Endothelial cell of umbilical vein (primary cell): ENCODE results near the gene AKAP8L. TPM values are rescaled to one million over a fixed set of nuclear protein-coding genes. Genes with fewer than 3 reads are reported as not detected.

Experiments
- BruUV-seq: library from RNA; stranded (reverse); fragments of 400-500 nt; replicated peaks from 2 replicates; lab custom pipeline; 2021; lab: Mats Ljungman, UMichigan
- CTCF ChIA-PET: fragments of 300-600, 350-600 bp; sonication (Branson Sonifier 250); formaldehyde crosslinking; loops from one replicate; lab custom pipeline; 2021; ENCODE audit warnings: antibody characterized with exemption, inconsistent platforms; lab: Charles Lee
- POLR2A ChIA-PET: fragments of 300-600, 350-600 bp; sonication (Branson Sonifier 250); formaldehyde crosslinking; loops from one replicate; lab custom pipeline; 2021; ENCODE audit warnings: antibody characterized with exemption, inconsistent platforms; lab: Charles Lee
- DNase-seq: peaks from one replicate; pipeline ENCODE4 v3.0.0-alpha.2; 2011; ENCODE audit warnings: low read depth, low spot score
- FAIRE-seq: peaks from 2 replicates; lab custom pipeline; 2011; peaks lifted over from hg19 to GRCh38; lab: Jason Lieb, UNC
- H2AFZ ChIP-seq: 2 replicates; pipeline ENCODE4 v1.6.0; 2012; ENCODE audit warnings: low read depth, low read length, control low read depth, inconsistent platforms
- H3K27ac ChIP-seq: 2 replicates; pipeline ENCODE4 v1.5.1; 2011; ENCODE audit warnings: low read depth, mild to moderate bottlenecking, control low read depth, low read length, moderate library complexity; ENCODE audit not compliant: insufficient read depth
- H3K27me3 ChIP-seq, 2 experiments: 2 replicates each; pipeline versions ENCODE4 v1.6.0 to v1.6.1; 2011; ENCODE audit warnings: low read length in 2 of 2, mixed read lengths in 1 of 2; ENCODE audit not compliant: control insufficient read depth in 2 of 2, insufficient read depth in 2 of 2
- H3K36me3 ChIP-seq, 2 experiments: 2 replicates in 1 of 2; 3 replicates in 1 of 2; pipeline ENCODE4 v1.5.1; 2011; ENCODE audit warnings: low read length in 2 of 2, mild to moderate bottlenecking in 1 of 2, moderate library complexity in 1 of 2; ENCODE audit not compliant: control insufficient read depth in 2 of 2, insufficient read depth in 2 of 2; ENCODE audit errors: extremely low read depth in 1 of 2
- H3K4me1 ChIP-seq: 3 replicates; pipeline ENCODE4 v1.5.1; 2011; ENCODE audit warnings: mild to moderate bottlenecking, low read length; ENCODE audit not compliant: control insufficient read depth, insufficient read depth; ENCODE audit errors: extremely low read depth
- H3K4me2 ChIP-seq: 2 replicates; pipeline ENCODE4 v1.6.1; 2011; ENCODE audit warnings: low read length, control low read depth, mixed read lengths; ENCODE audit not compliant: insufficient read depth
- H3K4me3 ChIP-seq, 3 experiments: fragments of 200-600 bp in 1 of 3; sonication (generic), shearing (Covaris generic) in 1 of 3; replicated peaks in 1 of 3; 2 replicates each; pipeline ENCODE4 v1.5.1; 2011 to 2016; ENCODE audit warnings: control low read depth in 3 of 3, low read length in 3 of 3, mild to moderate bottlenecking in 2 of 3, inconsistent platforms in 1 of 3, low read depth in 1 of 3, moderate library complexity in 1 of 3; ENCODE audit not compliant: insufficient read depth in 1 of 3
- H3K79me2 ChIP-seq: 2 replicates; pipeline ENCODE4 v1.6.0; 2012; ENCODE audit warnings: low read length, inconsistent platforms; ENCODE audit not compliant: control insufficient read depth, insufficient read depth
- H3K9ac ChIP-seq: replicated peaks from 2 replicates; pipeline ENCODE3; 2011; ENCODE audit warnings: low read length, control low read depth; ENCODE audit not compliant: insufficient read depth; ENCODE audit errors: extremely low read depth
- H3K9me1 ChIP-seq: replicated peaks from 3 replicates; pipeline ENCODE4 v1.6.0; 2011; ENCODE audit warnings: mild to moderate bottlenecking, low read length; ENCODE audit not compliant: control insufficient read depth, insufficient read depth; ENCODE audit errors: extremely low read depth
- H3K9me3 ChIP-seq: replicated peaks from 2 replicates; pipeline ENCODE4 v1.5.1; 2012; ENCODE audit warnings: low read length, inconsistent platforms; ENCODE audit not compliant: control insufficient read depth, insufficient read depth
- H4K20me1 ChIP-seq: replicated peaks from 2 replicates; pipeline ENCODE3; 2011; ENCODE audit warnings: mild to moderate bottlenecking, low read length; ENCODE audit not compliant: control insufficient read depth, insufficient read depth; ENCODE audit errors: extremely low read depth
- CTCF ChIP-seq, 2 donors: IDR thresholded peaks; 1 replicate in 1 of 2; 2 replicates in 1 of 2; pipeline ENCODE4 v1.5.1; 2011; ENCODE audit warnings: low read length in 2 of 2, mild to moderate bottlenecking in 2 of 2, moderate library complexity in 2 of 2, control low read depth in 1 of 2, inconsistent platforms in 1 of 2, low read depth in 1 of 2; ENCODE audit not compliant: insufficient read depth in 1 of 2; ENCODE audit errors: extremely low read depth in 1 of 2
- EZH2 ChIP-seq: IDR thresholded peaks from 2 replicates; pipeline ENCODE4 v1.6.1; 2012; ENCODE audit warnings: borderline replicate concordance, low read depth, mild to moderate bottlenecking, moderate library complexity, low read length, inconsistent platforms; ENCODE audit not compliant: severe bottlenecking
- FOS ChIP-seq: IDR thresholded peaks from 2 replicates; pipeline ENCODE4 v1.6.1; 2011; ENCODE audit warnings: mild to moderate bottlenecking, low read length, moderate library complexity, borderline replicate concordance; ENCODE audit not compliant: insufficient read depth
- GATA2 ChIP-seq: IDR thresholded peaks from 2 replicates; pipeline ENCODE4 v1.7.0; 2011; ENCODE audit warnings: low read depth, mild to moderate bottlenecking, moderate library complexity, mixed read lengths, low read length; ENCODE audit not compliant: insufficient read length, insufficient read depth
- JUN ChIP-seq: IDR thresholded peaks from 2 replicates; pipeline ENCODE4 v1.6.1; 2011; ENCODE audit warnings: borderline replicate concordance, low read depth; ENCODE audit not compliant: insufficient read length, insufficient read depth
- MAX ChIP-seq: IDR thresholded peaks from 2 replicates; pipeline ENCODE4 v1.6.1; 2011; ENCODE audit not compliant: insufficient read depth, insufficient read length
- MYC ChIP-seq: IDR thresholded peaks from one replicate; pipeline ENCODE4 v1.6.1; 2011; ENCODE audit warnings: mild to moderate bottlenecking, low read depth, low read length
- POLR2A ChIP-seq: IDR thresholded peaks from 2 replicates; pipeline ENCODE4 v1.6.1; 2012; ENCODE audit warnings: low read depth, mild to moderate bottlenecking, control low read depth, low read length
- POLR2AphosphoS5 ChIP-seq: IDR thresholded peaks from 2 replicates; pipeline ENCODE4 v1.6.1; 2012; ENCODE audit warnings: low read depth, mild to moderate bottlenecking, control low read depth, low read length, moderate library complexity; ENCODE audit not compliant: insufficient read depth
- dilution Hi-C: fragments of 300-500 bp; cut with MboI; formaldehyde crosslinking; loops from one replicate; pipeline ENCODE4 v1.15.0; 2019; ENCODE audit warnings: low sequenced_read_pairs; ENCODE audit not compliant: extremely low pct_ligation_motif_present
- intact Hi-C: fragments of 100-400 bp; cut with micrococcal nuclease; formaldehyde crosslinking; loops from one replicate; pipeline ENCODE4 v1.10.0; 2022
- polyA plus RNA-seq, 4 experiments: library from polyadenylated mRNA; depleted of rRNA in 3 of 4; stranded (reverse) in 3 of 4; unstranded in 1 of 4; fragments of >200 nt; gene quantifications; 2 replicates each; pipeline versions ENCODE4 v1.2.1 to v1.2.3, GENCODE V29; 2011 to 2012; ENCODE audit warnings: missing spikeins in 1 of 4
- total RNA-seq: library from RNA; stranded (reverse); gene quantifications from 2 replicates; pipeline ENCODE4 v1.2.3, GENCODE V29; 2021

AKAP8L gene
- total and polyA plus RNA-seq, 2 donors (not counting 3 experiments of a cell fraction or from before 2014, with no cell fraction given), result 63.9 to 99.6 TPM

GRCh38 chr19:15427991-15428471 lies 9.2 kb upstream of the AKAP8L start:
- H3K9me1 ChIP-seq, result no peaks in the 10 kb centered on the region
- no TSS peak for BruUV-seq
- intact Hi-C loops, result no loop called here
- ChIA-PET POLR2A (no interaction called here), CTCF (interaction anchor here (2.1 kb wide), 1 partner anchor 9 kb away, joined by 13 read pairs; the partner anchor contains the start of gene AKAP8L)
- no peak overlapping the region for H3K4me3 ChIP-seq
- H3K79me2 ChIP-seq, result peaks cover 46% of the 10 kb centered on the region
- no peaks in the 10 kb centered on the region for H3K27me3 ChIP-seq
- peaks cover 10 to 49% of the 10 kb centered on the region in 2 experiments for H3K36me3 ChIP-seq
- no peak for FAIRE-seq
- peaks cover 10% of the 10 kb centered on the region for H3K4me1 ChIP-seq
- TF ChIP-seq MAX (no peak), FOS (no peak), POLR2A (no peak)
- dilution Hi-C loops, result no loop called here
- no peak overlapping the region for H2AFZ ChIP-seq
- H3K9me3 ChIP-seq, result no peaks in the 10 kb centered on the region
- H3K9ac ChIP-seq, result no peak overlapping the region
- DNase-seq, result no peak
- no peaks in the 10 kb centered on the region for H4K20me1 ChIP-seq
- no peak overlapping the region for H3K4me2 ChIP-seq
- no peak overlapping the region for H3K27ac ChIP-seq

GRCh38 chr19:15427350-15427700 lies 8.5 kb upstream of the AKAP8L start:
- intact Hi-C loops (no loop called here), dilution Hi-C loops (no loop called here)
- CTCF ChIA-PET, result interaction anchor here (2.1 kb wide), 1 partner anchor 8 kb away, joined by 13 read pairs; the partner anchor contains the start of gene AKAP8L
- peaks cover 10 to 55% of the 10 kb centered on the region in 2 experiments for H3K36me3 ChIP-seq
- H3K79me2 ChIP-seq, result peaks cover 46% of the 10 kb centered on the region
- peaks cover 10% of the 10 kb centered on the region for H3K4me1 ChIP-seq
- FAIRE-seq (no peak), DNase-seq (no peak)
- H3K4me3 ChIP-seq, result no peak overlapping the region
- TF ChIP-seq GATA2 (no peak), EZH2 (no peak), JUN (no peak), FOS (no peak), MAX (no peak), POLR2AphosphoS5 (no peak), CTCF (IDR thresholded peaks at IDR 0.05; ENCODE audit: extremely low read depth in 1 of 2, insufficient read depth in 1 of 2, low read depth in 1 of 2, low read length in 2 of 2) (no peak), POLR2A (no peak), MYC (no peak)
- BruUV-seq, result no TSS peak
- no peaks in the 10 kb centered on the region for H3K27me3 ChIP-seq
- no peak overlapping the region for H2AFZ ChIP-seq
- no peaks in the 10 kb centered on the region for H3K9me1 ChIP-seq
- no peak overlapping the region for H3K9ac ChIP-seq
- no peaks in the 10 kb centered on the region for H4K20me1 ChIP-seq
- no peaks in the 10 kb centered on the region for H3K9me3 ChIP-seq
- H3K27ac ChIP-seq, result no peak overlapping the region
- POLR2A ChIA-PET, result no interaction called here
- H3K4me2 ChIP-seq, result no peak overlapping the region
